Activated T-cell treated with anti-CD3 and anti-CD28 coated beads, Interleukin-2, amount 50 U/mL, for 72 hours (primary cell): ENCODE data around the gene SOS1. TPM values are rescaled to one million over a fixed set of nuclear protein-coding genes. Genes with fewer than 3 reads are reported as not detected.
"Not testable (repeated sequence)": the region's sequence is repeated elsewhere in the genome, so short reads cannot be mapped to it uniquely, and the experiment has no call there.

Experiments used
- ATAC-seq, 2 donors: fragments of 150-1000 bp; cut with Tn5 transposase; replicated peaks in 1 of 2; 2 replicates each; pipeline ENCODE4 v1.10.0; 2021; ENCODE audit warnings: moderate library complexity in 2 of 2, mild to moderate bottlenecking in 1 of 2
- DNase-seq, 2 donors: peaks; one replicate each; pipeline ENCODE4 v3.0.0; 2021 to 2022; ENCODE audit warnings: mixed read lengths in 1 of 2
- H3K27ac Mint-ChIP-seq: one replicate; pipeline ENCODE4 v1.8.0; 2022; ENCODE audit warnings: mild to moderate bottlenecking, moderate library complexity, mixed read lengths
- H3K27me3 Mint-ChIP-seq: one replicate; pipeline ENCODE4 v1.8.0; 2022; ENCODE audit warnings: low read depth, mixed read lengths
- H3K36me3 Mint-ChIP-seq, 2 donors: one replicate each; pipeline ENCODE4 v1.8.0; 2022; ENCODE audit warnings: mixed read lengths in 2 of 2, mild to moderate bottlenecking in 1 of 2; ENCODE audit not compliant: insufficient read depth in 2 of 2
- H3K4me1 Mint-ChIP-seq: one replicate; pipeline ENCODE4 v1.8.0; 2022; ENCODE audit warnings: low read depth, mixed read lengths
- H3K4me3 Mint-ChIP-seq, 2 donors: one replicate each; pipeline ENCODE4 v1.8.0; 2022; ENCODE audit warnings: mild to moderate bottlenecking in 2 of 2, mixed read lengths in 2 of 2, moderate library complexity in 2 of 2
- H3K9me3 Mint-ChIP-seq, 2 donors: one replicate each; pipeline ENCODE4 v1.8.0; 2022; ENCODE audit warnings: mixed read lengths in 2 of 2
- total RNA-seq, 2 donors: library from RNA; stranded (reverse); gene quantifications; one replicate each; pipeline ENCODE4 v1.2.3, GENCODE V29; 2022

SOS1 gene
- total RNA-seq, 2 donors from 2014 or later: 94.6 to 110 TPM

DNA sequence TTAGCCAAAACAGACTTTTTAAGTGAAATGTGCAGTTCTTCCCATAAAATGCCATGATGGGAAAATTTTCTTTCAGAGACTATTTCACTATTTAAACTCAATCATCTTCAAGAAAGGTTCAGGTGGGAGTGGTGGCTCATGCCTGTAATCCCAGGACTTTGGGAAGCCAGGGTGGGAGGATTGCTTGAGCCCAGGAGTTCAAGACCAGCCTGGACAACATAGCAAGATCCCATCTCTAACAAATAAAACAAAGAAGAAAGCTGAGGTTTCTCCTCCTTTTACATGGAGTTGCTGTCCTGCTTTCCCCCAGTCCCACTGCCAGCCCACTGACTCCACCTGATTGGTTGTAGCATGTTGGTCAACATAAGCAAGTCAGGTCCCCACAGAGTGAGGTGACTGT, 25.8 kb upstream of the SOS1 start:
- DNase-seq: no peak
- no peak for ATAC-seq
- Mint-ChIP-seq H3K27ac (no peak overlapping the region), H3K4me1 (peaks cover 17% of the 10 kb centered on the region), H3K27me3 (no peaks in the 10 kb centered on the region), H3K4me3 (no peak overlapping the region), H3K9me3 (no peaks in the 10 kb centered on the region), H3K36me3 (peaks cover 0 to 1% of the 10 kb centered on the region in 2 donors)

DNA sequence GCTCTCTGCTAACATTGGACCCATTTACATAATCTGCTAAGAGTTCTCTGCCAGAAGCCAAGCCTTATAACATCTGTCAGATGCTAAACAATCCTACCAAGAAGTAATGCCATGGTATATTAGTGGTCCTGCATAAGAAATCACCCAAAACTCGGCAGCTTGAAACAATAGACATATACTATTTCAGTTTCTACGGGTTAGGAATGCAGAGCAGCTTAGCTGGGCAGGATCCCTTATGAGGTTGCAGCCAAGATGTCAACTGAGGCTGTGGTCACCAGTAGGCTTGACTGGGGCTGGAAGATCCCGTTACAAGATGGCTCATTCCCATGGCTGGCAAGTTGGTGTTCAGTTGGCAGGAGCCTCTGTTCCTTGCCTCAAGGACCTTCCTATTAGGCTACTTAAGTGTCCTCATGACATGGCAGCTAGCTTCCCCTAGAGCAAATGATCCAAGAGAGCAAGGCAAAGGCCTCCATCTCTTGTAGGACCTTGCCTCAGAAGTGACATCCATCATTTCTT, 25.1 kb upstream of the SOS1 start:
- Mint-ChIP-seq H3K4me3 (no peak overlapping the region), H3K36me3 (peaks cover 0 to 1% of the 10 kb centered on the region in 2 donors), H3K27ac (no peak overlapping the region), H3K9me3 (no peaks in the 10 kb centered on the region), H3K27me3 (no peaks in the 10 kb centered on the region), H3K4me1 (peaks cover 24% of the 10 kb centered on the region)
- ATAC-seq (no peak), DNase-seq (no peak)

DNA sequence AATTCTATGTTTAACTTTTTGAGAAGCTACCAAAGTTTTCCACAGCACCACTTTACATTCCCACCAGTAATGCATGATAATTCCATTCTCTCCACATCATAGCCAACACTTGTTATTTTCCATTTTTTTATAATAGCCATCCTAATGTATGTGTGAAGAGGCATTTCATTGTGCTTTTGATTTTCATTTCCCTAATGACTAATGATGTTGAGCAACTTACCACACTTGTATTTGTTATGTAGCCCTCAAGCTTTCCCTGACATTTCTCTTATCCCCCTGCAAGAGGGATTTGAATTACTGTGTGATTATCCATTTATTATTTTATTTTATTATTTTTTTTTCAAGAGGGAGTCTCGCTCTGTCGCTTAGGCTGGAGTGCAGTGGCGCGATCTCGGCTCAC, 23.6 kb upstream of the SOS1 start:
- Mint-ChIP-seq H3K27me3 (no peaks in the 10 kb centered on the region), H3K9me3 (no peaks in the 10 kb centered on the region), H3K27ac (no peak overlapping the region), H3K36me3 (peaks cover 0 to 1% of the 10 kb centered on the region in 2 donors), H3K4me3 (no peak overlapping the region), H3K4me1 (peaks cover 37% of the 10 kb centered on the region)
- ATAC-seq (no peak), DNase-seq (no peak)

DNA sequence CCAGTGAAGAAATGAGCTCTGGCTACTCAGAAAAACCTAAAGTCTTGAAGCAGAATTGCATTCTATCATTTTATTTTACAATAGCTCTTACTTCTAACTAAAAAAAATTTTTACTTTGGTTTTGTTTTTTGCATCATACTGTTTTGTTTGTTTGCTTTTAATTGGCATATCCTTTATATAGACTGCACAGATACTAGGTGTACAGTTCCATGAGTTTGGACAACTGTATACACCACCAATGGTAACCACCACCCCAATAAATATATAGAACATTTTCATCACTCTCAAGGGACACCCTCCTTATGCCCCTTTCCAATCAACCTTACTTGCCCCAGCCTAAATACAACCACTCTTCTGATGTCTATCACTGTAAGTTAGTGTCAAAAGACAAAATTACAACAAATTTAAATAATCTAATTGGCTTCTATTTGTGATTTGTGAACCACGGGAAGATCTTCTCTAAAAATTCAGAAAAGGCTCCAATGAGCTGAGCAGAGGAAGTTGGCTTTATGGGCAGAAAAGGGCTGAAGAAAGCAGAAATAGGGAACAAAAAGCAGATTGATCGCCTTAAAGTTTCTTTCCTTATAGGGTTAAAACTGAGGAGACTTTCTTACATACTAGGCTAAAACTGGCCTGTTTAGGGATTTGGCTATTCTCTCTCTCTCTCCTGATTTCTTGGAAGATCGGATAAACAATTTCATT, 22.2 kb upstream of the SOS1 start:
- H3K27ac Mint-ChIP-seq: peak overlapping the region; percentile 3
- no peaks in the 10 kb centered on the region for H3K27me3 Mint-ChIP-seq
- H3K4me3 Mint-ChIP-seq: no peak overlapping the region
- DNase-seq (no peak), ATAC-seq (no peak)
- peaks cover 46% of the 10 kb centered on the region for H3K4me1 Mint-ChIP-seq
- peaks cover 0 to 1% of the 10 kb centered on the region in 2 donors for H3K36me3 Mint-ChIP-seq
- H3K9me3 Mint-ChIP-seq: no peaks in the 10 kb centered on the region

DNA sequence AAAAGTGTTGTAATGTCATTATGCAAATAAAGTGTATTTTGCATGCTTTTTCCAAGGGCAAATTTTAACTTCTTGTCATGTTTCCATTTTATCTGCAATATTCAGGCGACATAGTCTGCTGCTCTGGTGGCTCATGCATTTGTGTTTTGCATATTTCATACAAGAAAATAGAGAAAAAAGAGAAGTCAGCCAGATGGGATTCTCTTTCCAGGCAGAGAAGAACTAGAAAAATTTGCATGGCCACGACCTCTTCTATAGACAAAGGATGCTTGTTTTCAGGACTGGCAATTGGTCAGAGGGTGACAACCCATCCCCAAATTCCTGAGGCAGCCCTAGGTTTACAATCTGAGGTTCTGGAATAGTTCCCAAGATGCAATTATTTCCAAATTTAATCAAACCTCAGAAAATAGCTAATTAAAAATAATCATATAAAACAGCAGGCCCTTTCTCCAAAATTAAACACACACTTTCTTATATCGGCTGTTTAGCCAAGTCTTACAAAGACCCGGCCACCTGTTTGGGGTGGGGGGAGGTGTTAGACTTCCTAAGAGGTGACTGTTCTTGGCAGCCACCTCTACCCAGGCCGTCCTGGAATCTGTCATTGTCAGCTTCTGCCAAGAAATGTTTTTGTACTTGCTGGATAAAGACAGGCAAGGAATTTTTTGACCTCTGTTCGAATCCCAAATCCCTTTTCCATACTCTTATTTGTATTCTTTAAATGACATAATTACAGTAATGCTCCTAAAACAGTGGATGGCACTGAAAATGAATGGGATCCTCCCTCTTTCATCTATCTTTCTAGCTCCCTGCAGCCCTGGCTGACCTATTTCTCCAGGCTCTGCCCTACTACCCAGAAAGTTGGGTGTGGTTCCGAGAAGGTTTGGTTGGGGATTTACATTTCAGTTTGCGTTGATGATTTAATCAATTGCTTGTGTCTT, 20.8 kb upstream of the SOS1 start:
- H3K4me3 Mint-ChIP-seq: peak overlapping the region in 1 of 2 donors; percentile 59
- H3K27ac Mint-ChIP-seq: peak overlapping the region; percentile 90

DNA sequence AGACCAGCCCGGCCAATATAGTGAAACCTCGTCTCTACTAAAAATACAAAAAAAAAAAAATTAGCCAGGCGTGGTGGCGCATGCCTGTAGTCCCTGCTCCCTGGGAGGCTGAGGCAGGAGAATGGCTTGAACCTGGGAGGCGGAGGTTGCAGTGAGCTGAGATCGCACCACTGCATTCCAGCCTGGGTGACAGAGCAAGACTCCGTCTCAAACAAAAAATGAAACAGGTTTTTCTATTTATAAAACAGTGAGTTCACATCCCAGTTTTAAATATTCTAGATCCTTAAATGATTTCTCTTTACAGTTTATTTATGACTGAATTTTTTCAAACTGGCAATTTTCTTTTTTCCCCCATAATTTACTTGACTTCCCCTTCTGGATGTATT, 20.1 kb upstream of the SOS1 start:
- H3K27me3 Mint-ChIP-seq, DNase-seq, H3K9me3 Mint-ChIP-seq, H3K36me3 Mint-ChIP-seq, ATAC-seq: not testable (repeated sequence)
- peak overlapping the region; percentile 55 for H3K27ac Mint-ChIP-seq
- peak overlapping the region in 1 of 2 donors; percentile 38 for H3K4me3 Mint-ChIP-seq
- H3K4me1 Mint-ChIP-seq: peaks cover 60% of the 10 kb centered on the region

More for the DNA sequence above, 20.8 kb upstream of the SOS1 start:
- H3K36me3 Mint-ChIP-seq: peaks cover 0 to 1% of the 10 kb centered on the region in 2 donors
- DNase-seq: no peak
- no peaks in the 10 kb centered on the region for H3K27me3 Mint-ChIP-seq
- ATAC-seq: peak in 1 of 2 donors; percentile 70
- peaks cover 54% of the 10 kb centered on the region for H3K4me1 Mint-ChIP-seq
- H3K9me3 Mint-ChIP-seq: no peaks in the 10 kb centered on the region

DNA sequence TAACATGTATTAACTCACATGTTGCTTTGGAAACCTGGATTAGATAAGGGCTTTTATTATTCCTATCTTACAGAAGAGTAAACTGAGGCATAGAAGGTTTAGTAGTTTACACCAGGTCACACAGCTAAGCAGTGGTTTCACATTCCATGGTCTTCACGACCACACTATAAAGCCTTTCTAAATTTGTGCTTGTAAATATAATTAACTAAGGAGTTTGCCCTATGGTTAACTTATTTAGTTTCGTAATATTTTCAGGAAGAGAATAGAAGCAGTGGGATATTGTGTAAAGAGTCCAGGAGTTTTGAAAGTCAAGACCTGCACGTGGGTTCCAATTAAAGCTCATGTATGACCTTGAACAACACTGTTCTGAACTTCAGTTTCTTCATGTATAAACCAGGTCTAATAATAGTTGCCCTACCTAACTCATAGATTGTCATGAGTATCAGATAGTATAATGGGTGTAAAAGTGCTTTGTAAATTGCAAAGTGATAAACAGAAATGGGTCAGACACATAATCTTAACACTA, 19.5 kb upstream of the SOS1 start:
- Mint-ChIP-seq H3K9me3 (no peaks in the 10 kb centered on the region), H3K27me3 (no peaks in the 10 kb centered on the region), H3K4me3 (peak overlapping the region in 1 of 2 donors; percentile 39), H3K36me3 (peaks cover 0 to 1% of the 10 kb centered on the region in 2 donors), H3K4me1 (peaks cover 66% of the 10 kb centered on the region), H3K27ac (no peak overlapping the region)
- no peak for DNase-seq
- ATAC-seq: no peak

DNA sequence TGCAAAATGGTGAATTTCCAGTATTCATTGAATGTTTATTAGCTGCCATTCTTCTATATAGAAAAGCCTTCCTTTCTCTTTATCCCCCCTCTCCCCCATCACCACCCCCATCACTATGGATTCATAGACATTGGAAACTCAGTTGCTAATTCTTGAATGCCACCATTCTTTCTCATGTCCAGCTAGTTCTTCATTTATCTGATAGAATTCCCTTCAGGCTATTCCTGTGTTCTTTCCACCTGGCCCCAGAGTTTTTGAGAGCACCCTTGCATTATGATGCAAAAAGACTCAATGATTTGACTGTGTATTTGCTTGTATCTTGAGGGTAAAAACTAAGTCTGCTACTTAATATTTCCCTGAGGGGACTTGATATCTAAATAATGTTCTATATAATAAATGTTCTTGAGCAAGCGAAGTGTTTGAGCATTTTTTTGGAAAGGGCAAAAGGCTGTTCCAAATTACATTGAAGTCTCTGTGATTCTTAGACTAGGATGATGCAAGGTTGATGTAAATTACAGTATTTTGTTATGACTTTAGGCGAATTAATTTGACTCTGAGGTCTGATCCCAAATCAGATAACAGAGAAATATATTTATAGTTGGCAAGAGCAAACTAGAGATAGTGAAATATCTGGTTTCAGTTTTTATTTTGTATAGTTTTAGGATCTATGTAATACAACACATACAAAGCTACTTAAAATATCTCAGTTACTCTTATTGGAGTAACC, 18.8 kb upstream of the SOS1 start:
- peak overlapping the region; percentile 83 for H3K27ac Mint-ChIP-seq

DNA sequence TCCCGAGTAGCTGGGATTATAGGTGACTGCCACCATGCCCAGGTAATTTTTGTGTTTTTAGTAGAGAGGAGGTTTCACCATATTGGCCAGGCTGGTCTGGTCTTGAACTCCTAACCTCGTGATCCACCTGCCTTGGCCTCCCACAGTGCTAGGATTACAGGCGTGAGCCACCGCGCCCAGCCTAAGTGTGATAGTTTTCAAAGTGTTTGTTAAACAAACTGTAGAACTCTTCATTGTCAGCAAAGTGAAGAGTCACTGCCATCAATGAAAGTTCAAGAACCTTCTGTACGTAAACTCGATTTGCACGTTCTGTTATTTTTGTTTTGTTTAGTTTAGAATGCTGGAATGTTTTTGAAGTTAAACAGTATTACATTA, 18.0 kb upstream of the SOS1 start:
- Mint-ChIP-seq H3K36me3 (no peaks in the 10 kb centered on the region), H3K4me3 (peak overlapping the region in 1 of 2 donors; percentile 39), H3K4me1 (peaks cover 67% of the 10 kb centered on the region), H3K27me3 (no peaks in the 10 kb centered on the region), H3K9me3 (no peaks in the 10 kb centered on the region), H3K27ac (peak overlapping the region; percentile 83)
- ATAC-seq (no peak), DNase-seq (no peak)

More for the DNA sequence above, 18.8 kb upstream of the SOS1 start:
- ATAC-seq (peak; percentile 27 to 36), DNase-seq (no peak)
- Mint-ChIP-seq H3K4me1 (peaks cover 67% of the 10 kb centered on the region), H3K27me3 (no peaks in the 10 kb centered on the region), H3K9me3 (no peaks in the 10 kb centered on the region), H3K36me3 (no peaks in the 10 kb centered on the region), H3K4me3 (peak overlapping the region; percentile 39 to 42)

DNA sequence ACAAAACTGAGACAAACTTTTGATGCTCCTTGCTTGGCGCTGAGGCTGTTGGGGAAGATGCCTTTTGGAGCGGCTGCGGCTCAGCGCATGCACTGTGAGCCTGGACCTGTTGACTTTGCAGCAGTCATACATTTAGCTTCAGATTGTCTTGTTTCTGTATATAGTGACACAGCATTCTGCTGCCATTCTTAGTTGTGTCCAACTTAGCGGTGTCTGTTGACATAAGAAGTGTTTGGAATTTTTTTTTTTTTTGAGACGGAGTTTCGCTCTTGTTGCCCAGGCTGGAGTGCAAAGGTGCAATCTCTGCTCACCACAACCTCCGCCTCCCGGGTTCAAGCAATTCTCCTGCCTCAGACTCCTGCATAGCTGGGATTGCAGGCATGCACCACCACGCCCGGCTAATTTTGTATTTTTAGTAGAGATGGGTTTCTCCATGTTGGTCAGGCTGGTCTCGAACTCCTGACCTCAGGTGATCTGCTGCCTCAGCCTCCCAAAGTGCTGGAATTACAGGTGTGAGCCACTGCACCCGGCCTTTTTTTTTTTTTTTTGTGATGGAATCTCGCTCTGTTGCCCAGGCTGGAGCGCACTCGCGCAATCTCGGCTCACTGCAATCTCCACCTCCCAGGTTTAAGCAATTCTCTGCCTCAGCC, 17.5 kb upstream of the SOS1 start:
- H3K36me3 Mint-ChIP-seq, H3K9me3 Mint-ChIP-seq, H3K27me3 Mint-ChIP-seq, DNase-seq, H3K27ac Mint-ChIP-seq, ATAC-seq: not testable (repeated sequence)
- Mint-ChIP-seq H3K4me3 (peak overlapping the region in 1 of 2 donors; percentile 12), H3K4me1 (peaks cover 70% of the 10 kb centered on the region)

DNA sequence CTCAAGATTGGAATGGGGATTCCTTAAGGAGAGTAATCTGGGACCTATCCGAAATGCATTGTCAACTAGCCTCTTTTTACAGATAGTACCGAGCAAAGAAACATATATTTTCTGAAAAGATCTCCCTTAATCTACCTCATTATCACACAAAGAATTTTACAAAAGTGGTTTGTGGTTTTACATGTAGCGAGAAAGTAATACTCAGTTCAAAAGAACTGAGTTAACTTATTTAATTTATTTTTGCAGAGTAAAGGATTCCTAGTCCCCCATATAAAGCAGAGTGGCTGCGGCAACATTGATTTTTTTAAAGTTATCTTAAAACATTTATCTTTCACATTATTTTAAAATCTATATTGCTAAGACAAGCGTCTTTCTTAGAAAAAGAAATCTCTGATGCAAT, 15.9 kb upstream of the SOS1 start:
- peaks cover 66% of the 10 kb centered on the region for H3K4me1 Mint-ChIP-seq
- no peak for DNase-seq
- no peaks in the 10 kb centered on the region for H3K27me3 Mint-ChIP-seq
- peak; percentile 46 to 51 for ATAC-seq
- no peaks in the 10 kb centered on the region for H3K9me3 Mint-ChIP-seq
- H3K36me3 Mint-ChIP-seq: no peaks in the 10 kb centered on the region
- H3K27ac Mint-ChIP-seq: peak overlapping the region; percentile 14
- H3K4me3 Mint-ChIP-seq: peak overlapping the region; percentile 33 to 46

DNA sequence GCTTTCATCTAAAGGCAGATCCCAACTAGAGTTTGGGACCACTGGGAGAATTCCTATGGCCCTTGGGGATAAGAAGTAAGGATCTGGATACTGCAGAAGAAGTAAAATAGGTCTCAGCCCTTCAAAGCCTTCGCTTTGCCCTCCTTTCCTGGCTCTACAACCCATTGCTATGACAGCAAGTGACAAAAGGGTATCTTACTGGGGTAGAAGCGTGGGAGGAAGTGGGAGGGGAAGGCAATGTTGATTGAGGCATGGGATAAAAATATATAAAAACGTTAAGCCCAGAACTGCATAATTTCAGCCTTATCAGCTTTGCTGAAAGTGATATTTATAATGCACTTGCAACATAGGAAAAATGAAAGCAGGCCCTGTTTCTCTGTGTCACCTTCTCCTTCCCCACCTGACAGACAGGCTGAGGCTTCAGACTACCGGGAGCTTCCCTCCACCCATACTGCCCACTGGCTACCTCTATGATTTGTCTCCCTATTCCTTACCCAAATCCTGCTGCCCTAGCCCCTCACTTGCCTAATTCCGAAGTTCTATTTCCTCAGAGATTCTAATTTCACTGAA, 14.9 kb upstream of the SOS1 start:
- ATAC-seq (peak; percentile 29 to 32), DNase-seq (no peak)
- no peaks in the 10 kb centered on the region for H3K27me3 Mint-ChIP-seq
- peak overlapping the region; percentile 50 to 64 for H3K4me3 Mint-ChIP-seq
- no peaks in the 10 kb centered on the region for H3K9me3 Mint-ChIP-seq
- peaks cover 62% of the 10 kb centered on the region for H3K4me1 Mint-ChIP-seq
- no peaks in the 10 kb centered on the region for H3K36me3 Mint-ChIP-seq
- no peak overlapping the region for H3K27ac Mint-ChIP-seq
